COLO668 (cell line): ENCODE data around the gene TFF1.

Source experiments
- DNase-seq: peaks from one replicate; lab custom pipeline; 2025; ENCODE audit not compliant: unreplicated experiment; lab: John Stamatoyannopoulos, UW

Gene TFF1

DNA sequence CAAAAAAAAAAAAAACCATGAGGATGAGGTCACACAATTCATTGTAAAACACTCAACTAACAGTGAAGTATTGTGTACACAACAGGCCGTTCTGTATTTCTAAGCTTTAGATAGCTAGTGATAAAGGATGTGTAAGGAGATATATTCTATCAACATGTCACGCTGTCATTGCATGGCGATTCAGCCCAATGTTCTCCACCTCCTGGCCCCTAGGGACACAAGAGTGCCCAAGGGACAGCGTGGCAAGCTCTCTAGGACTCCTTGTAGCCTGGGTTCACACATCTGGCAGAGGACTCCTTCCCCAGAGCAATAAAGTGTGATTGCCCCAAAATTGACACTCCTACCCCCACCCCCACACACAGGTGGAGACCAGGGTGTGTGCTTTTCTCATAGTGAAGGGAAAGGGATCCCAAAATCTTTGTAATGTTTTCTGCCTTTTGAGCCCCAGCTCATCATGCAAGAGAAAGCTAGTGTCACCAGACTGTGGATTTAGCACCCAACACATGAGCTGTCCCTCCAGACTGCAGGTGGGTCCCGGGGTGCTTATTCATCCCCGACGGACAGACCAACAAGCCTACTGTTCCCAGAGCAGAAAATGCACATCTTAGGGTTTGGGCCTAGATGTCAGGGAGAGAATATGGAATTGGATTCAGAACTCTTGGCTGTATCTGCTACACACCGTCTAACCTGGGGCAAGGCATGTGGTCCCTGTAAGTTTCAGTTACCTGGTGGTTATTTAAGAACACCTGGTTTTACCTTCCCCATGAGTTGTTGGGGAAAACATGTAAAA lies 18.0 kb upstream of the TFF1 start:
- DNase-seq: peak; percentile 69

- DNase-seq: no peak
Observed at GRCh38 chr21:42383331-42383730, 17.0 kb upstream of the TFF1 start.

DNA sequence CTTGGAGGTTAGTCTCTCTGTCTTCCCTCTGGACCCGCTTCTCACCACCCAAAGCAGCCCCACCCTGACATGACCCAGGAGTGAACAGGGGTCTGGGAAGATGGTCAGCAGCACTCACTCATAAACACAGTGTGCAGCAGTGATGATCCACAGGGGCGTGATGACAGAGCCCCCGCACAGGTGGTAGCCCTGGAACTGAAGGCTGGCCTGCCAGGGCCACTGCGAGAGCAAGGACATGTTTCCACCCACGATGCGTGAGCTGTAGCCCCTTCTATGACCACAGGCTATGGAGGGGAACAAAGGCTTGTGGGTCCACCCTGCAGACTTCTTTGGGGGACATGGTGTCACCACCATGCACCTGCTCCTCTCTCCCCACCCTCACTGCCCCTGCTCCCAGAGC lies 16.6 kb upstream of the TFF1 start:
- DNase-seq: no peak

DNA sequence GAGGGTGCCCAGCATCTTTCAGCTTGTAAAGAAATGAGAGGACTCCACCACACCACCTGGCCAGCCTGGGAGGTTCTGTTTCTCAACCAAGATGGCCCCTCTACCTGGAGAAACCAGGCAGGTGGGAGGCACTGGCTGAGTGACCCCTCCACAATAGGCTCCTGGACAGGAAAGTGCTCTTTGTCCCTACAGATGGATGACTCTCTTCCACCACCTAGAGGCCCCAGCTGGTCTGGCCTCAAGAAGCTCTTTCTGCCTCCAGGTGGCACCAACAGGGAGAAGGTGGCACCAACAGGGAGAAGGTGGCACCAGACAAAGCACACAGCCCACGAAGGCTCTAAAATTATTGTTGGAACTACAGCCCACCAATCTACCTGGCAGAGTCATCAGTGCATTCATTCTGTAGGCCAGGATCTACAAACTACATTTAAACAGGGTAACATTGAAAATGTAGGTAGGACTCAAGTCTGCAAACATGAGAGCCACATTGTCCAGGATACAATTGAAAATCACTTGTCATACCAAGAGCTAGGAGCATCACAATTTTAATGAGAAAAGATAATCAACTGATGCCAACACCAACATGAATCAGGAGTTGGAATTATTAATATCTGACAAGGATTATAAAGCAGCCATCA lies 15.1 kb upstream of the TFF1 start:
- DNase-seq: peak; percentile 50

DNA sequence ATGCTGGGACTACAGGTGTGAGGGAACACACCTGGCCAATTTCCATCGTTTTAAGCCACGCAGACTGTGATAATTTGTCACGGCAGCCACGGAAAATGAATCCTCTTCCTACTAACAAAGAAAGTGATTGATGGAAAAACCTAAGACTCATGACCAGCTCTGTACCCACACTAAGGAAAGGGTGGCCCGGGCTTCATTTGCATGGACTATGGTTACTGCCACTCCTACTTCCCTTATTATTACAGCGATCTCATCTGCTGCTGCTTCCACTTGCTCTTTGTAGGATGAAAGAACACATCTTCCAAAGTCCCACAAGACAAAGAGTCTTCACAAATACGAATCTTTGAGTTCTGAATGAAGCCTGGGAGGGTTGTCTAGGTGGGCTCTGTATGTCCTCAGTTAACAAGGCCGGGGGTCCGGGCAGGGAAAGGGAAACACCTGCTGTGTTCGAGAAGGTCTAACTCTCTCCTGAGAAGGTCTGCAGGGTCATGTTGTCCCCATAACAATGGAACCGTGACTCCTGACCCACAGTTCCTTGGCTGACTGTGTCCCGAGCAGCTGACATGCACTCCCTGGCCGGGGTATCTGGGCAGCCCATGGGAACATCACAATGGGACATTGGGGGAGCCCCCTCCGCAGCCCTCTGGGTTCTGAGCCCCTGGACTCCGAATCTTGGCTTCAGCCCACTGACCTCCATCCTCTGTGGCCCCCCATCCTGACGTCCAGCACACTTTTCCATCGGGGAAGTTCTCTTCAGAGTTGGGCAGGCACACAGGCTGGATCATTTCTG lies 13.3 kb upstream of the TFF1 start:
- DNase-seq: no peak

- no peak for DNase-seq
Observed at GRCh38 chr21:42378418-42378817, 12.1 kb upstream of the TFF1 start.

DNA sequence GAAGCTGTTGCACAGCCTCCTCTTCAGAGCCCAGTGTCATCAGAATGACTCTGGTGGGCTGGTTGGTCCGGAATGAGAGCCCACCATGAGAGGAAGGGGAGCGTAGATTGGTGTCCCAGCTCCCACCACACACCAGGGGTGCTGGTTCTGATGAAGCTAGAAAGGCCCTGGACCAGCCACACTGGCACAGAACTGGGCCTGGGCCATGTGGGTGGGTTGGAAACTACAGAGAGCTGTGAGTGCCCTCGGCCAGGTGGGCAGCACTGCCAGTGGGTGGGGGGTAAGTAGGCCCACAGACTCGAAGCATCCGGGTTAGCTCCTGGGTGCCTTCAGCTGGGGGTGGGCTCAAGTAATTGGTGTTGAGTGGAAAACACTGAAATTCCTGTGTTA lies 11.6 kb upstream of the TFF1 start:
- no peak for DNase-seq

- no peak for DNase-seq
Observed at GRCh38 chr21:42377211-42377950, 11.0 kb upstream of the TFF1 start.

DNA sequence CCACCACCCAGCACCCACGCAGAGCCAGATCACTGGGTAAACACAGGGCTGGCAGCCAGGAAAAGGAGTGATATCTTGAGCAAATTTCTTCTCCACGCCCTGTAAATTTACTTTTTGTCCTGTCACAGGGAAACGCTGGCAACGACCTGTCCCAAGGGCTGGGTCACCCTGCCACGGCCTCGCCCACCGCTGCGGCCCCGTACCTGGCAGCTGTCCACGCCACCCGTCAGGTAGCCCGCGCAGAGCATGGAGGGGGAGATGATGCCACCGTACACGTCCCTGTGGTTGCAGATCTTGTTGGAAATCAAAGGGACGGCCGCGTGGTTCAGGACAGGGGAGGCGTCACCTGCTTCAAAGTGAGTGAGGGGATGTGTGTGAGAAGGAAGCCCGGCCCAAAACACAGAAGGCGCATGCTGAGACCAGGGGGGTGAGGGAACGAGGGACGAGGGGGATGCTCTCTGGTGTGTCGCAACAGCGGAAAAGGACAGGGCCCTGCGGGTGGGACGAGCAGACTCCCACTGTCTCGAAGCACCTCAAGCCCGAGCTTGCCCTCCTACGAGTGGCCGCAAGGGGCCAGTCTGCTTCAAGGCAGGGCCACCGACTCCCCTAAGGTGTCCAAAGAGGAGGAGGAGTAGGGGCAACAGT lies 10.1 kb upstream of the TFF1 start:
- DNase-seq: no peak

- DNase-seq: no peak
Observed at GRCh38 chr21:42375966-42376337, 9.6 kb upstream of the TFF1 start.

- DNase-seq: no peak
Observed at GRCh38 chr21:42375506-42375905, 9.2 kb upstream of the TFF1 start.

DNA sequence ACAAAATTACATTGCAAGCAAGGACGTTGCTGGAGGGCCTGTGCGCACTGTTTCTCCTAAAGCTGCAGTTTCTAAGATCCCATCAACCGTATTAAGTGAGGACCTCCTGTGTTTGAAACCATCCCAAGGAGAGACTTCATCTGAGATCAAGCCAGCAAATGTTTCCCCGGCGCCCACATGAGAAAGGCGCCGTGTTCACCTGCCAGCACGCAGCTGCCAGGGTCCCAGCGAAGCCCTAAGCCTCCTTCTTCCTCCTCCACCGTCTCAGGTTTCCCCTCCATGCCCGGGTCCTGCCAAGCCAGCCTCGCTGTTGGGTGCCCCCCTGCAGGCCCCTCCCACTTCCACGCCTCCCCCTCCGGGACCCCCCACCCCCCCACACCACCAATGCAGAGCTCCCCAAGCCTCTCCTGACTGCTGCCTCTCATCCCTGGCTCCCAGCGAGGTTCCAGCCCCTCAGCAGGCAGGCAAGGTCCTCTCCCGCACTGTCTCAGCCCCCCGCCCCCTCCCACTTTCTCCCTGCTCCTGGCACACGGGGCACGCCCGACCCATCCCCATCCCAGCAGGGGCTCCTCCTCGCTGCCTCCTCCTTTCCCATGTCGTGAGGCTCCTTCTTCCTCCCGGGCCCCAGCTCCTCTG lies 8.6 kb upstream of the TFF1 start:
- DNase-seq: no peak

DNA sequence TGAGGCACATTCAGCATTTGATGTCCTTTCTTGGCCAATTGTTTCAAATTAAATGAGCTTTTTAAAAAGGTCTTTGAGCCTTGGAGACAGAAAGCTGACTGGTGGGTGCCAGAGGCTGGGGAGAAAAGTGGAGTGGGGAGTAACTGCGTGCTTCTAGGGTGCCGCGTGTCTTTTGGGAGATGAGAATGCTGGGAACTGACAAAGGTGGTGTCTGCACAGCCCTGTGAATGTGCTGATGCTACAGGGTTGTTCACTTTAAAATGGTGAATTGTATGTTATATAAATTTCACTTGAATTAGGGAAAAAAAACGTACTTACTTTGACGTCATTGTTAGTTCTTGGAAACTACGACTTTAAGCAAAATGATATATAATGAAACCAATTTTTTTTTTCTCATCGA lies 8.1 kb upstream of the TFF1 start:
- no peak for DNase-seq

DNA sequence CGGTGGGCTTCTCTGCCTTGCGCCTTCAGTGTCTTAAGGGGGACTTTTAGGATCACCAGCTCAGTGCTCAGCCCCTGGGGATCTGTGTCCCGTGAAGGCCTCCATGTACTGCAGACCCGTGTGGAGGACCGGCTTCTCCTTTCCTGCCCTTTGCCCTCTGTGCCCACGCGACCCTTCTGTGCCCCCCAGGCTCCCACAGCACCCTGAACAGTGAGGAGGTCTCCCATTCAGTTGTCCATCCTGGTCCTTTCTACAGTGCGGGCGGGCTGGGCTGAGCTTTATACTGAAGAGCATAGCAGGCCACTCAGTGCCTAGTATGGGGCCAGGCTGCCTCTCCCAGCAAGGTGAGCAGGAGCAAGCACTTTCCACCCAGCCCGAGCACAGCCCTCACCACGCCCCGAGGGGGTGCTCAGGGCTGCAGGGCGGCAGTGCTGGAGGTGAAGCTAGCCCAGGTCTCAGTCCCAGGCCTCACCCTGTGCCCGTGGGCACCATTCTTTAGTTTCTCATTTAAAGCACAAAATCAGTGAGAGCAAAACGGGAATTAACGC lies 7.6 kb upstream of the TFF1 start:
- no peak for DNase-seq

DNA sequence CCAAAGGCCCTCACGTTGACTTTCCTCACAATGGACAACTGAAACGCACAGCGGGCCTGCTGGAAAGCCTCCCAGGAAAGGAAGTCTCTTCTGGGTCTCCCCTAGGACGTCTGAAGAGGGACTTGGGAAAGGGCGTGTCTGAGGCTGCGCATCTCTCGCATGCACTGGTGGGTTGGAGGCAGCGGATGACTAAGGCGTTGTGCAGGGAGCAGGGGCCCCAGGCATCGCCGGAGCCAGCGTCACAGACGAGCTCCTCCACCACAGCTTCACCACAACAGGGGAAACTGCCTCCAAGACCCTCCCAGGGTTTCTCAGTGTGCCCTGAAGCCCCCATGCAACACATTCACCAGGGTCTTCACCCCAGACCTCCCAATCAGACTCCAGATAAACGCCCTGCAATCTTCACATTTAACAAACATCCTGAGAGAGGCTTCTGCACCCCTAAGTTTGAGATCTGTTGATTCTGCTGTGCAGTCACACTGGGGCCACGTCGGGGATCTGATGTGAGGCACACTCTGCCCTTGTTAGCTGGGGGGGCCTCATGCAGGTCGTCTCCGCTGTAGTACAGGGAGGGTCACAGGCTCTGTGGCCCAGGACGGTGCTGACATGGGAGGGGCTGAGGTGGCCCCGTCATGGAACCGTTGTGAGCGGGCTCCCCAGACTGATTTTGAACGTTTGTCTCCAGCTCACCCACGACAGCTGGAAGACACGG lies 7.0 kb upstream of the TFF1 start:
- no peak for DNase-seq

DNA sequence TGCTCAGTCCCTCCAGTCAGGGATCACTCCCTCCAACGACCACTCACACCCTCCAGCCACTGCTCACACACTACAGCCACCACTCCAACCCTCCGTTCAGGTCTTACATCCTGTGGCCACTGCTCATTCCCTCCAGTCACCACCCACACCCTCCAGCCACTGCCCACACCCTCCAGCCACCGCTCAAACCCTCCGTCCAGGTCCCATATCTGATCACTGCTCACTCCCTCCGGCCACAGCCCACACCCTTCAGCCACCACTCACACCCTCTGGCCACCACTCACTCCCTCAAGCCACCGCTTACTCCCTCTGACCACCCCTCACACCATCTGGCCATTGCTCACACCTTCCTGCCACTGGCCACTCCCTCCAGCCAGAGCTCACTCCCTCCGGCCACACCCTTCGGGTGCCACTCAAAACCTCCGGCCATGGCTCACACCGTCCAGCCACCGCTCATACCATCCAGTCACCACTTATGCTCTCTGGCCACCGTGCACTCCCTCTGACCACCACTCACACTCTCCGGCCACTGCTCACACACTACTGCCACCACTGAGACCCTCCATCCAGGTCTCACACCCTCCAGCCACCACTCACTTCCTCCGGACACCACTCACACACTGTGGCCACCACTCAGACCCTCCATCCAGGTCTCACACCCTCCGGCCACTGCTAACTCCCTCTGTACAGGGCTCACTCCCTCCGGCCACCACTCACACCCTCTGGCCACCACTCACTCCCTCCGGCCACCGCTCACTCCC lies 4.7 kb upstream of the TFF1 start:
- DNase-seq: no peak

DNA sequence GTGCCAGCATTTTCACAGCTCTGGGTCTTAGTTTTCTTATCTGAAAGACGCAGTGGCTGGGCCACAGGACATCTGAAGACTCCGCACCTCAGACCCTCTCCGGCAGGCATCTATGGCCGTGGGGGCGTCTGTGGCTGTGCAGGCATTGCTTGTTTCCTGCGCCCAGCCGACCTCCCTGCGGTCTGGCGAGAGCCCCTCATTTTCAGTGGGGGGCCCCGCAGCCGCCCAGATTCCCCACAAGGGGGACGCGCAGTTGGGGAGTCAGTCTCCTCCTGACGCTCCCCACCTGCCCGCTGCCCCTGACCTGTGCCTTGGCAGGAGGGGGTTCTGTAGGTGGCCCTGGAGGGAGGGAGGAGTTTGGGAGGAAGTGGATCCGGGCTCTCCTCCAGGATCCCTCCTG lies 3.5 kb upstream of the TFF1 start:
- DNase-seq: no peak

- no peak for DNase-seq
Observed at GRCh38 chr21:42367367-42368165, 1.2 kb upstream of the TFF1 start.
